ENCODE results near the gene CFAP65. TPM values are rescaled to one million over a fixed set of nuclear protein-coding genes. Genes with fewer than 3 reads are reported as not detected.

Gene CFAP65
- total RNA-seq, 1 donor from 2014 or later = 0.93 TPM

DNA sequence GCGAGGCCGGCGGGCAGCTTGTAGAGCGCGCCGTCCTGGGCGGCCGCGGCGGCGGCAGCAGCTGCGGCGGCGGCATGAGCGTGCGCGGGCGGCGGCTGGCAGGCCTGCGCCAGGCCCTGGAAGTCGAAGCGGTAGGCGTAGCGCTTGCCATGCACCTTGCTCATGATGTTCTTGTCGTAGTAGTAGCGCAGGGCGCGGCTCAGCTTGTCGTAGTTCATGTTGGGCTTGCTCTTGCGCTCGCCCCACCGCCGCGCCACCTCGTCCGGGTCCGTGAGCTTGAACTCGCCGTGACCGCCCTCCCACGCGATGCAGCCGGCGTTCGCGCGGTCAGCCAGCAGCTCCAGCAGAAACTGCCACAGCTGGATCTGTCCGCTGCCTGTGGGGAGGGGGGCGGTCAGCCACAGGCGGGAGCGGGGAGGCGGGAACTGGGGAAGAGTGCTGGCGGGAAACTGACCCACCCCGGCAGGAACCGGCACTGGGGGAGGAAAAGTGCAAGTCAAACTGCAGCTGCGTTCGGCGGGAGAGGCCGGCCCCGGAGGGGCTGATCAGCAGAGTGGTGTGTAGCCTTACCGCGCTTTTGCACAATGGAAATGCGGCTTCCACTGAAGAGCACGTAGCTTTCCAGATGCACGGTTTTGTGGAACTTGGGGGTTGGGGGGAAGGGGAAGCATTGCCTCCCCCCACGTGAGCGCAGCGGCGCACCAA, 59.3 kb downstream of the CFAP65 start:
- peaks cover 94% of the 10 kb centered on the region for H3K27me3 Mint-ChIP-seq (ENCODE audit: low read depth)
- no peak overlapping the region for H3K4me3 Mint-ChIP-seq
- H3K4me1 Mint-ChIP-seq = peaks cover 9% of the 10 kb centered on the region
- H3K9me3 Mint-ChIP-seq = no peaks in the 10 kb centered on the region
- no peaks in the 10 kb centered on the region for H3K36me3 Mint-ChIP-seq (ENCODE audit: low read depth)
- TF ChIP-seq, protein P1, sequence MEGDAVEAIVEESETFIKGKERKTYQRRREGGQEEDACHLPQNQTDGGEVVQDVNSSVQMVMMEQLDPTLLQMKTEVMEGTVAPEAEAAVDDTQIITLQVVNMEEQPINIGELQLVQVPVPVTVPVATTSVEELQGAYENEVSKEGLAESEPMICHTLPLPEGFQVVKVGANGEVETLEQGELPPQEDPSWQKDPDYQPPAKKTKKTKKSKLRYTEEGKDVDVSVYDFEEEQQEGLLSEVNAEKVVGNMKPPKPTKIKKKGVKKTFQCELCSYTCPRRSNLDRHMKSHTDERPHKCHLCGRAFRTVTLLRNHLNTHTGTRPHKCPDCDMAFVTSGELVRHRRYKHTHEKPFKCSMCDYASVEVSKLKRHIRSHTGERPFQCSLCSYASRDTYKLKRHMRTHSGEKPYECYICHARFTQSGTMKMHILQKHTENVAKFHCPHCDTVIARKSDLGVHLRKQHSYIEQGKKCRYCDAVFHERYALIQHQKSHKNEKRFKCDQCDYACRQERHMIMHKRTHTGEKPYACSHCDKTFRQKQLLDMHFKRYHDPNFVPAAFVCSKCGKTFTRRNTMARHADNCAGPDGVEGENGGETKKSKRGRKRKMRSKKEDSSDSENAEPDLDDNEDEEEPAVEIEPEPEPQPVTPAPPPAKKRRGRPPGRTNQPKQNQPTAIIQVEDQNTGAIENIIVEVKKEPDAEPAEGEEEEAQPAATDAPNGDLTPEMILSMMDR (conservative IDR thresholded peaks at IDR 0.05) = no peak
- no peak for DNase-seq (ENCODE audit: low read depth, low spot score)
- H3K27ac Mint-ChIP-seq (ENCODE audit: unreplicated experiment) = no peak overlapping the region

DNA sequence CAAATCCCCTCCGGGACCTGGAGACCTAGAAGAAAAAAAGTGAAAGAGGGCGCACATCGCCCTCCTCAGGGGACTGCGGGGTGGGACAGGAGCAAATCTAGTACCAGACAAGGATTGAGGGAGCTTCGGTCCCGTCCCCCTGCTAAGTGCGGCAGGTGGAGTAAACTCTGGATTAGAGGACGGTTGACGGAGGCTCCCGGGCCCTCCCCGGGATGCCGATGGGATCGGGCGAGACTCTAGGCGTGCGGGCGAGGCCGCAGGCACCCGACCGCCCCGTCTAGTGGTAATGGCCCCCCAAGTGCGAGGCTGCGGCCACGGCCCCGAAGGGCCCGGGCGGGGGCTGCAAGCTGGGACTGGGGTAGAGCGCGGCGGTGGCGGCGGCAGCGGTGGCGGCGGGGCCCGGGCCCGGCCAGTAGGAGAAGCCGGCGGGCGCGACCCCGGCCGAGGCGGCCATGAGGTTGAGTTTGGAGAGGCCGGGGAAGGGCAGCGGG, 59.9 kb downstream of the CFAP65 start:
- Mint-ChIP-seq H3K36me3 (ENCODE audit: low read depth) (no peaks in the 10 kb centered on the region), H3K27ac (ENCODE audit: unreplicated experiment) (no peak overlapping the region), H3K4me1 (peaks cover 9% of the 10 kb centered on the region), H3K4me3 (peak overlapping the region; percentile 36), H3K9me3 (no peaks in the 10 kb centered on the region), H3K27me3 (ENCODE audit: low read depth) (peaks cover 94% of the 10 kb centered on the region)
- TF ChIP-seq, protein P1 (conservative IDR thresholded peaks at IDR 0.05) = peak; percentile 12
- no peak for DNase-seq (ENCODE audit: low read depth, low spot score)

DNA sequence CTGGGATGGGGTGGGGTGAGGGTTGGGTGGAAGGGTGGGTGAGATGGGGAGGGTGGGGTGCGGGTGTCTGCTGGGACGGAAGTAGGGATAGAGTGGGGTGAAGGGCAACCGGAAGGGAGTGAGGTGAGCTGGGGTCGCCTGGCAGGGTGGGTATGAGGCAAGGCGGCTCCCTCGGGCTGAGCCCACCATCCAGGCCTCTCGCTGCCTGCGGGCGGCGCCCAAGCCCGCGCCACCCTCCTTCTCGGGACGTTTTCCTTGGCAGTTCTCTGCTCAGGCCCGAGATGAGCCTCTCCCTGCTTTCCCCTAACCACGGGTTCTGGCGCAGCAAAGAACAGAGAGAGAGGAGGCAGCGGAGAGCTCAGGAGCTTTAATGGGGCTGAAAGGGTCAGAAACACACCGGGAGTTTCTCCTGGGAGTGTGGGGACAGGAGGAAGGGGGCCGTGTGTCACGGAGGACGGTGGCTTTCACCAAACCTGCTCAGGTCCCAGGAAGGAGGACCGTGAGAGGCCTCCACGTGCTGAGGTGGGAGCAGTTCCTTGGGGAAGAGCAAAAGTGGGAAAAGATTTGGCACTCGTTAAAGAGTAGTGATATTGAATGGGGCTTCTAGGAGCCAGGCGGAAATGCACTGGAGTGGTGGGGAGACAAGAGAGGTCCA, 60.5 kb downstream of the CFAP65 start:
- H3K4me3 Mint-ChIP-seq = peak overlapping the region; percentile 36
- H3K27me3 Mint-ChIP-seq (ENCODE audit: low read depth) = peaks cover 94% of the 10 kb centered on the region
- no peaks in the 10 kb centered on the region for H3K9me3 Mint-ChIP-seq
- TF ChIP-seq, protein P1 (conservative IDR thresholded peaks at IDR 0.05) = no peak
- H3K36me3 Mint-ChIP-seq (ENCODE audit: low read depth) = no peaks in the 10 kb centered on the region
- H3K27ac Mint-ChIP-seq (ENCODE audit: unreplicated experiment) = no peak overlapping the region
- DNase-seq (ENCODE audit: low read depth, low spot score) = no peak
- H3K4me1 Mint-ChIP-seq = peaks cover 9% of the 10 kb centered on the region

DNA sequence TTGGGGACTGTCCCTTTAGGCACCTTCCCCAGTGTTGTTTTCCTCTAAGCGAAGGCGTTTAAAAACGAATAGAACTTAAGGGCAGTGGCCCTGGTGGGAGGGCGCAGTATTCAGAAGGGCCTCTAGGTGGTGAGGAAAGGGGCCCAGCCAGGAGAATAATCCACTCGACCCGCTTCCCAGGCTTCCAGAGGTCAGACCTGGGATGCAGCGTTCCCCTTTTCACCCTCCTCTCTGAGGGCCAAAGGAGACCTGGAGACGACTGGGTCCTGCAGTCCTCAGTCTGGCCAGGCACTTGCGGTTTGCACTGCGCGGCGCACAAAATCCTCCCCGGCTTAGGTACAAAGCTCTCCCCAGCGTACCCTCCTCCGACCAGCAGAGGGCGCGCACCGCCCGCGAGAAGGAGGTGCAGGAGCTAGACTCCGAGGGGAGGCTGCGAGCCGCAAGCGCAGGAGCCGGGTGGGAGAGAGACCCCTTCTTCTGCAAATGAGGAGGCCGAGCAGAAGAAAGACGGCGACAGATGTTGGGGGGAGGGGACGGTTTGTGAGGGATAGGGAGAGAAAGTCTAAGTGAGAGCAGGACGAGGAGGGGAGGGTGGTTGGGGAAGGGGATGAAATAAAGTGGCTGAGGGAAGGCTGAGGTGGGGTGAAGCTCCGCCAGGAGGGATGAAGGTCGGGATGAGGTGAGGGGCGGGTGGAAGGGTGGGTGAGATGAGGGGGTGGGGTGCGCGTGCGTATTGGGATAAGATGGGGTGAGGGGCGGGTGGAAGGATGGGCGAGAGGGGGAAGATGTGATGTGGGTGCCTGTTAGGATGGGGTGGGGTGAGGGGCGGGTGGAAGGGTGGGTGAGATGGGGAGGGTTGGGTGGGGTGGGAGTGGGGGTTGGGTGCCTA, 61.2 kb downstream of the CFAP65 start:
- peaks cover 95% of the 10 kb centered on the region for H3K27me3 Mint-ChIP-seq (ENCODE audit: low read depth)
- TF ChIP-seq, protein P1 (conservative IDR thresholded peaks at IDR 0.05) = peak; percentile 98
- peak; percentile 84 for DNase-seq (ENCODE audit: low read depth, low spot score)
- peak overlapping the region; percentile 78 for H3K4me3 Mint-ChIP-seq
- H3K4me1 Mint-ChIP-seq = peaks cover 9% of the 10 kb centered on the region
- no peak overlapping the region for H3K27ac Mint-ChIP-seq (ENCODE audit: unreplicated experiment)
- no peaks in the 10 kb centered on the region for H3K36me3 Mint-ChIP-seq (ENCODE audit: low read depth)
- H3K9me3 Mint-ChIP-seq = no peaks in the 10 kb centered on the region

DNA sequence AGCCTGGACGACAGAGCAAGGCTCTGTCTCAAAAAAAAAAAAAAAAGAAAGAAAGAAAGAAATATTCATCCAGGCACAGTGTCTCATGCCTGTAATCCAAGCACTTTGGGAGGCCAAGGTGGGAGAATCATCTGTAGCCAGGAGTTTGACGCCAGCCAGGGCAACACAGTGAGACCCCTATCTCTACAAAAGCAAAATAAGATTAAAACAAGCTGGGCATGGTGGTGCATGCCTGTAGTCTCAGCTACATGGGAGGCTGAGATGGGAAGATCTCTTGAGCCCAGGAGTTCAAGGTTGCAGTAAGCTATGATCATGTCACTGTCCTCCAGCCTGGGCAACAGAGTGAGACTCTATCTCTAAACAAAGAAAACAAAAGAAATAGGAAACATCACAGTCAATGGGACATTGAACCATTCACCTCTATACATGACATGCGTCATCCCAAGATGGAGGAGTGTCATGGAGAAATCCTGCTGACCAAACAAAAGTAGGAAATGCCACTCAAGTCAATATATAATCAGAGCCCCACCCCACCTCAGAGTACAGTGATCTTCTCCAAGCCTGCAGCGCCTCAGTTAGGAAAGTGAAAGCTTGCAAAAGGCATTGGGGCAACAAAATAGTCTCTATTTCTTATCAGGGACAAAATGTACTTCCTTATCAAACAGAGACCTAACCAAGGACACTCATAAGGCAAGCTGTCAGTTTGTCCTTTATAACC, 66.1 kb downstream of the CFAP65 start:
- Mint-ChIP-seq H3K9me3 (no peaks in the 10 kb centered on the region), H3K27me3 (ENCODE audit: low read depth) (peaks cover 91% of the 10 kb centered on the region), H3K4me3 (no peak overlapping the region), H3K36me3 (ENCODE audit: low read depth) (no peaks in the 10 kb centered on the region), H3K4me1 (no peaks in the 10 kb centered on the region), H3K27ac (ENCODE audit: unreplicated experiment) (no peak overlapping the region)
- TF ChIP-seq, protein P1 (conservative IDR thresholded peaks at IDR 0.05) = no peak
- DNase-seq (ENCODE audit: low read depth, low spot score) = no peak

Data from neural crest cell (in vitro differentiated cells).